Measurements from ENCODE around the gene MNAT1. TPM values are rescaled to one million over a fixed set of nuclear protein-coding genes. Genes with fewer than 3 reads are reported as not detected.

Gene MNAT1
- total RNA-seq, 3 donors from 2014 or later (not counting 1 experiment from before 2014, with no cell fraction given), result 33.8 to 45.4 (median 34.0) TPM

GRCh38 chr14:60786905-60787304 is 52.3 kb downstream of the MNAT1 start:
- intact Hi-C loops (cut with micrococcal nuclease), result no loop called here
- no peaks in the 10 kb centered on the region for H3K27me3 Mint-ChIP-seq (ENCODE audit: low read depth in 2 of 2)

GRCh38 chr14:60789656-60790055 is 55.1 kb downstream of the MNAT1 start:
- H3K4me3 ChIP-seq (ENCODE audit: low read length), result no peak overlapping the region
- H3K4me1 ChIP-seq (ENCODE audit: control insufficient read depth, insufficient read depth, low read length), result no peaks in the 10 kb centered on the region
- no peak overlapping the region for H3K27ac Mint-ChIP-seq
- H3K27me3 ChIP-seq (ENCODE audit: control insufficient read depth, insufficient read depth, low read length), result no peaks in the 10 kb centered on the region
- no peaks in the 10 kb centered on the region for H3K36me3 Mint-ChIP-seq
- H3K4me3 Mint-ChIP-seq, result no peak overlapping the region
- peaks cover 5% of the 10 kb centered on the region in 2 donors for H3K4me1 Mint-ChIP-seq
- no peak overlapping the region for H3K27ac ChIP-seq (ENCODE audit: low read length)
- WGBS (ENCODE audit: insufficient coverage), result no CpG with 5 or more reads among the region's 1 CpG
- no peak for TF ChIP-seq CTCF (IDR thresholded peaks at IDR 0.05)
- no peaks in the 10 kb centered on the region for H3K36me3 ChIP-seq (ENCODE audit: control insufficient read depth, insufficient read depth, low read length)
- intact Hi-C loops (cut with micrococcal nuclease), result no loop called here
- H3K9me3 Mint-ChIP-seq, result no peaks in the 10 kb centered on the region
- ATAC-seq, result no peak
- H3K9me3 ChIP-seq (ENCODE audit: control insufficient read depth, insufficient read depth, low read length), result peaks cover 6% of the 10 kb centered on the region
- DNase-seq, result no peak
- H3K27me3 Mint-ChIP-seq (ENCODE audit: low read depth in 2 of 2), result no peaks in the 10 kb centered on the region

More at GRCh38 chr14:60786905-60787304, 52.3 kb downstream of the MNAT1 start:
- DNase-seq (no peak), ATAC-seq (no peak)
- TF ChIP-seq CTCF (IDR thresholded peaks at IDR 0.05), result no peak
- Histone ChIP-seq H3K4me1 (ENCODE audit: control insufficient read depth, insufficient read depth, low read length) (no peaks in the 10 kb centered on the region), H3K9me3 (ENCODE audit: control insufficient read depth, insufficient read depth, low read length) (no peaks in the 10 kb centered on the region), H3K27ac (ENCODE audit: low read length) (no peak overlapping the region), H3K4me3 (ENCODE audit: low read length) (no peak overlapping the region), H3K36me3 (ENCODE audit: control insufficient read depth, insufficient read depth, low read length) (no peaks in the 10 kb centered on the region), H3K27me3 (ENCODE audit: control insufficient read depth, insufficient read depth, low read length) (no peaks in the 10 kb centered on the region)
- no peak overlapping the region for H3K27ac Mint-ChIP-seq
- no peak overlapping the region for H3K4me3 Mint-ChIP-seq
- H3K36me3 Mint-ChIP-seq, result no peaks in the 10 kb centered on the region
- peaks cover 5 to 11% of the 10 kb centered on the region in 2 donors for H3K4me1 Mint-ChIP-seq
- WGBS (ENCODE audit: insufficient coverage), result 88% methylated on average over 3 of the region's 3 CpGs
- no peaks in the 10 kb centered on the region for H3K9me3 Mint-ChIP-seq

- no peak overlapping the region for H3K4me3 Mint-ChIP-seq
- intact Hi-C loops (cut with micrococcal nuclease), result no loop called here
- H3K4me3 ChIP-seq (ENCODE audit: low read length), result no peak overlapping the region
These were observed 56.3 kb downstream of the MNAT1 start for GRCh38 chr14:60790850-60791249.

More at GRCh38 chr14:60790850-60791249, 56.3 kb downstream of the MNAT1 start:
- no peaks in the 10 kb centered on the region for H3K36me3 Mint-ChIP-seq
- no peaks in the 10 kb centered on the region for H3K9me3 Mint-ChIP-seq
- no CpG with 5 or more reads among the region's 1 CpG for WGBS (ENCODE audit: insufficient coverage)
- Histone ChIP-seq H3K27me3 (ENCODE audit: control insufficient read depth, insufficient read depth, low read length) (no peaks in the 10 kb centered on the region), H3K27ac (ENCODE audit: low read length) (no peak overlapping the region), H3K9me3 (ENCODE audit: control insufficient read depth, insufficient read depth, low read length) (peaks cover 6% of the 10 kb centered on the region), H3K4me1 (ENCODE audit: control insufficient read depth, insufficient read depth, low read length) (no peaks in the 10 kb centered on the region), H3K36me3 (ENCODE audit: control insufficient read depth, insufficient read depth, low read length) (no peaks in the 10 kb centered on the region)
- DNase-seq (no peak), ATAC-seq (no peak)
- H3K27me3 Mint-ChIP-seq (ENCODE audit: low read depth in 2 of 2), result no peaks in the 10 kb centered on the region
- H3K4me1 Mint-ChIP-seq, result peaks cover 5% of the 10 kb centered on the region in 2 donors
- TF ChIP-seq CTCF (IDR thresholded peaks at IDR 0.05), result no peak
- no peak overlapping the region for H3K27ac Mint-ChIP-seq

All from natural killer cell (primary cell).